Hepatocyte (in vitro differentiated cells): Measurements from ENCODE around the gene ZNF280D. TPM values are rescaled to one million over a fixed set of nuclear protein-coding genes. Genes with fewer than 3 reads are reported as not detected.

ENCODE experiments used
- DNase-seq: peaks from one replicate; pipeline ENCODE4 v3.0.0-alpha.2; 2016; ENCODE audit warnings: low spot score
- H2AFZ ChIP-seq: fragments of 200-600 bp; sonication (generic); 2 replicates; pipeline ENCODE4 v1.6.0; 2016; ENCODE audit warnings: antibody characterized with exemption, mild to moderate bottlenecking
- H3K27ac ChIP-seq: fragments of 200-600 bp; sonication (generic); 2 replicates; pipeline ENCODE4 v1.5.1; 2016; ENCODE audit warnings: mild to moderate bottlenecking
- H3K27me3 ChIP-seq: fragments of 200-600 bp; sonication (generic); 2 replicates; pipeline ENCODE4 v1.6.1; 2016
- H3K36me3 ChIP-seq: fragments of 200-600 bp; sonication (generic); replicated peaks from 2 replicates; pipeline ENCODE4 v1.5.1; 2016; ENCODE audit warnings: low read depth; ENCODE audit not compliant: insufficient read depth
- H3K4me1 ChIP-seq: fragments of 200-600 bp; sonication (generic); 2 replicates; pipeline ENCODE4 v1.5.1; 2016; ENCODE audit warnings: mild to moderate bottlenecking, moderate library complexity; ENCODE audit not compliant: insufficient read depth
- H3K4me2 ChIP-seq: fragments of 200-600 bp; sonication (generic); 2 replicates; pipeline ENCODE4 v1.6.0; 2016
- H3K4me3 ChIP-seq: fragments of 200-600 bp; sonication (generic); 2 replicates; pipeline ENCODE4 v1.5.1; 2016; ENCODE audit warnings: mild to moderate bottlenecking
- H3K79me2 ChIP-seq: fragments of 200-600 bp; sonication (generic); 2 replicates; pipeline ENCODE4 v1.6.0; 2017; ENCODE audit warnings: mild to moderate bottlenecking
- H3K9me2 ChIP-seq: fragments of 200-600 bp; sonication (generic); replicated peaks from 2 replicates; pipeline ENCODE4 v1.6.0; 2017; ENCODE audit warnings: mild to moderate bottlenecking; ENCODE audit not compliant: insufficient read depth
- H3K9me3 ChIP-seq: fragments of 200-600 bp; sonication (generic); 2 replicates; pipeline ENCODE4 v1.5.1; 2016; ENCODE audit warnings: low read depth, mild to moderate bottlenecking
- H4K20me1 ChIP-seq: fragments of 200-600 bp; sonication (generic); 2 replicates; pipeline ENCODE4 v1.6.0; 2016; ENCODE audit warnings: mild to moderate bottlenecking; ENCODE audit not compliant: insufficient read depth, poor library complexity, severe bottlenecking
- EZH2 ChIP-seq: fragments of 200-600 bp; sonication (generic); IDR thresholded peaks from 2 replicates; pipeline ENCODE4 v1.6.1; 2016; ENCODE audit warnings: antibody characterized with exemption, mild to moderate bottlenecking, borderline replicate concordance
- EZH2phosphoT487 ChIP-seq: fragments of 200-600 bp; sonication (generic); IDR thresholded peaks from one replicate; pipeline ENCODE4 v1.6.1; 2018; ENCODE audit warnings: antibody characterized with exemption, mild to moderate bottlenecking, low read depth, moderate library complexity; ENCODE audit not compliant: unreplicated experiment, severe bottlenecking
- WGBS: methylation state at CpG from one replicate; pipeline ENCODE4 v1.1.6; 2016; ENCODE audit warnings: low lambda C conversion rate; ENCODE audit errors: missing lambda C conversion rate; 5-methylcytosine and 5-hydroxymethylcytosine counted together
- polyA plus RNA-seq: library from polyadenylated mRNA; unstranded; fragments of >200 nt; fragmentation: Nextera tagmentation; extraction: Ambion mirVana; gene quantifications from 2 replicates; pipeline ENCODE4 v1.2.1, GENCODE V29; 2016
- total RNA-seq: library from RNA; depleted of rRNA; stranded (reverse); fragments of >200 nt; gene quantifications from 2 replicates; pipeline ENCODE4 v1.2.3, GENCODE V29; 2014
- TF ChIP-seq, protein P1 (sequence below): fragments of 200-600 bp; sonication (generic); IDR thresholded peaks from 2 replicates; pipeline ENCODE4 v1.5.1; 2016; ENCODE audit warnings: antibody characterized with exemption, mild to moderate bottlenecking; ENCODE audit not compliant: poor library complexity

The ZNF280D gene
- total and polyA plus RNA-seq, 2 experiments from 2014 or later, result 0.54 to 0.87 TPM

DNA sequence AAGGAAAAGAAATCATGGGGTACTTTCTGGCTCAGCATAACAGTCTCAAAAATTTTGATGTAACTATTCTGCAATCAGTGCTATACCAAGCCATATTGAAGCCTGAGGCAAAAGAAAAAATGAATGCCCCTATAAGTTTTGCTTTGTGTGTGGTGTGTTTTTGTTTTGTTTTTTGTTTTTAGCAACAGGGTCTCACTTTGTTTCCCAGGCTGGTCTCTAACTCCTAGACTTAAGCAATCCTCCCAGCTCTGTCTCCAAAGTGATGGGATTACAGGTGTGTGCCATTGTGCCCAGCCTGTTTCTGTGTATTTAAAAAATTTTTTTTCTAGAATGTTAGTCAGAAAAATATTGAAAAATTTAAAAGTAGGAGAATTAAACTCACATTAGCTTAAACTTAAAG, 93.2 kb downstream of the ZNF280D start:
- Histone ChIP-seq H4K20me1 (no peaks in the 10 kb centered on the region), H3K9me3 (no peaks in the 10 kb centered on the region)

DNA sequence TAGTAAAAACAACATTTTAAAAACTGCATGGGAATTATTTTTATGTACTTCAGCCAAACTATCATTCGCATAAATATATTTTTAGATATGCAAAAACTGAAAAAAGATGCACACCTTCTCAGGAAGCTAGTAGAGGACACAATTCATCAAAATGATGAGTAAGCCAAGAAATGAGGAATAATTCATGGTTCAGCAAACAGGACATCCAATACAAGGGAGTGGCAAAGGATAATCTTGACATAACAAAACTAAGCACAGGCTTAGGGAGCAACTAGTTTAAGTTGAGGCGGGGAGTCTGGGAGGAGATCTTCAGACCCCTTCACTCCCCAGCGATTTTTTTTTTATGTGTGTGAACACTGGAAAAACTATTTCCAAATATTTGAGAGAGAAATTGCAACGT, 93.7 kb downstream of the ZNF280D start:
- no peaks in the 10 kb centered on the region for H3K79me2 ChIP-seq
- TF ChIP-seq EZH2phosphoT487, result no peak
- TF ChIP-seq, protein P1, sequence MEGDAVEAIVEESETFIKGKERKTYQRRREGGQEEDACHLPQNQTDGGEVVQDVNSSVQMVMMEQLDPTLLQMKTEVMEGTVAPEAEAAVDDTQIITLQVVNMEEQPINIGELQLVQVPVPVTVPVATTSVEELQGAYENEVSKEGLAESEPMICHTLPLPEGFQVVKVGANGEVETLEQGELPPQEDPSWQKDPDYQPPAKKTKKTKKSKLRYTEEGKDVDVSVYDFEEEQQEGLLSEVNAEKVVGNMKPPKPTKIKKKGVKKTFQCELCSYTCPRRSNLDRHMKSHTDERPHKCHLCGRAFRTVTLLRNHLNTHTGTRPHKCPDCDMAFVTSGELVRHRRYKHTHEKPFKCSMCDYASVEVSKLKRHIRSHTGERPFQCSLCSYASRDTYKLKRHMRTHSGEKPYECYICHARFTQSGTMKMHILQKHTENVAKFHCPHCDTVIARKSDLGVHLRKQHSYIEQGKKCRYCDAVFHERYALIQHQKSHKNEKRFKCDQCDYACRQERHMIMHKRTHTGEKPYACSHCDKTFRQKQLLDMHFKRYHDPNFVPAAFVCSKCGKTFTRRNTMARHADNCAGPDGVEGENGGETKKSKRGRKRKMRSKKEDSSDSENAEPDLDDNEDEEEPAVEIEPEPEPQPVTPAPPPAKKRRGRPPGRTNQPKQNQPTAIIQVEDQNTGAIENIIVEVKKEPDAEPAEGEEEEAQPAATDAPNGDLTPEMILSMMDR, result no peak
- TF ChIP-seq EZH2, result no peak
- no peak overlapping the region for H3K4me2 ChIP-seq
- no peaks in the 10 kb centered on the region for H3K36me3 ChIP-seq
- DNase-seq, result no peak
- H4K20me1 ChIP-seq, result no peaks in the 10 kb centered on the region
- H3K9me3 ChIP-seq, result no peaks in the 10 kb centered on the region
- no peak overlapping the region for H3K4me3 ChIP-seq
- no peak overlapping the region for H2AFZ ChIP-seq
- no peaks in the 10 kb centered on the region for H3K27me3 ChIP-seq
- no peak overlapping the region for H3K27ac ChIP-seq
- H3K4me1 ChIP-seq, result no peaks in the 10 kb centered on the region
- H3K9me2 ChIP-seq, result no peaks in the 10 kb centered on the region
- 73% methylated on average over 4 of the region's 4 CpGs for WGBS

More for the DNA sequence above, 93.2 kb downstream of the ZNF280D start:
- H3K27ac ChIP-seq, result no peak overlapping the region
- no peak overlapping the region for H3K4me3 ChIP-seq
- no peak overlapping the region for H2AFZ ChIP-seq
- H3K79me2 ChIP-seq, result no peaks in the 10 kb centered on the region
- H3K36me3 ChIP-seq, result no peaks in the 10 kb centered on the region
- H3K9me2 ChIP-seq, result no peaks in the 10 kb centered on the region
- H3K4me2 ChIP-seq, result no peak overlapping the region
- TF ChIP-seq EZH2, result no peak
- TF ChIP-seq, protein P1, result no peak
- no peak for TF ChIP-seq EZH2phosphoT487
- H3K27me3 ChIP-seq, result no peaks in the 10 kb centered on the region
- no peak for DNase-seq
- no peaks in the 10 kb centered on the region for H3K4me1 ChIP-seq

DNA sequence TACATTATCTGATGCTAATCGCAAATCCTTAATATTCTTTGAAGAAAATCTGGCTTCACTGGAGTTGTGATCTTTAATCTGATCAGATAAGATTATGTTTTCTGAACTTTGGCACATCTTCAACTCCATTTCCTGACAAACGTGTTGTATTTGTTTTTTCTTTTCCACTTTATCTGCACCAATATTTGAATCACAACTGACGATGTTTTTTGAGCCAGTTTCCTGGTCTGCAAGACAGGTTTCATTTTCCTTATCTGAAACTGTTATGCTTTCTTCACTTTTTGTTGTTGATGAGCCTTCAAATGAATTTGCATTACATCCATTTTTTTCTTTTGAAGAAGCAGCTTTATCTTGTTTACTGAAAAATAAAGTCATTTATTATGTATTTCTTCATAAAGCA, 101.5 kb downstream of the ZNF280D start:
- Histone ChIP-seq H3K4me3 (no peak overlapping the region), H3K4me2 (peak overlapping the region; percentile 4), H3K36me3 (no peaks in the 10 kb centered on the region), H2AFZ (no peak overlapping the region), H3K9me2 (no peaks in the 10 kb centered on the region), H4K20me1 (no peaks in the 10 kb centered on the region), H3K27me3 (no peaks in the 10 kb centered on the region), H3K27ac (no peak overlapping the region), H3K9me3 (no peaks in the 10 kb centered on the region), H3K4me1 (no peaks in the 10 kb centered on the region), H3K79me2 (no peaks in the 10 kb centered on the region)
- TF ChIP-seq, protein P1, result no peak
- TF ChIP-seq EZH2, result no peak
- no peak for TF ChIP-seq EZH2phosphoT487
- no peak for DNase-seq
- 59% methylated on average over 3 of the region's 3 CpGs for WGBS
